HG03066 (cell line): ENCODE measurements around the gene KHNYN.
A peak's percentile ranks its signal among the peaks of the same experiment; 100 is the strongest.
"Not testable (repeated sequence)": the region's sequence is repeated elsewhere in the genome, so short reads cannot be mapped to it uniquely, and the experiment has no call there.

ENCODE experiments used
- ATAC-seq: cut with Tn5 transposase; IDR thresholded peaks from one replicate; pipeline ENCODE4 v1.9.1; 2021; ENCODE audit warnings: low read depth; ENCODE audit not compliant: unreplicated experiment

KHNYN gene

GRCh38 chr14:24429395-24430142, at the start of gene KHNYN, which contains the start of gene CBLN3:
TSS of gene KHNYN (plus strand) at chr14:24429954. CDS start at chr14:24430731, 777 bp downstream.
TSS of gene CBLN3 (minus strand) at chr14:24429668. CDS start at chr14:24429054, 614 bp downstream.
- peak; percentile 86 for ATAC-seq

DNA sequence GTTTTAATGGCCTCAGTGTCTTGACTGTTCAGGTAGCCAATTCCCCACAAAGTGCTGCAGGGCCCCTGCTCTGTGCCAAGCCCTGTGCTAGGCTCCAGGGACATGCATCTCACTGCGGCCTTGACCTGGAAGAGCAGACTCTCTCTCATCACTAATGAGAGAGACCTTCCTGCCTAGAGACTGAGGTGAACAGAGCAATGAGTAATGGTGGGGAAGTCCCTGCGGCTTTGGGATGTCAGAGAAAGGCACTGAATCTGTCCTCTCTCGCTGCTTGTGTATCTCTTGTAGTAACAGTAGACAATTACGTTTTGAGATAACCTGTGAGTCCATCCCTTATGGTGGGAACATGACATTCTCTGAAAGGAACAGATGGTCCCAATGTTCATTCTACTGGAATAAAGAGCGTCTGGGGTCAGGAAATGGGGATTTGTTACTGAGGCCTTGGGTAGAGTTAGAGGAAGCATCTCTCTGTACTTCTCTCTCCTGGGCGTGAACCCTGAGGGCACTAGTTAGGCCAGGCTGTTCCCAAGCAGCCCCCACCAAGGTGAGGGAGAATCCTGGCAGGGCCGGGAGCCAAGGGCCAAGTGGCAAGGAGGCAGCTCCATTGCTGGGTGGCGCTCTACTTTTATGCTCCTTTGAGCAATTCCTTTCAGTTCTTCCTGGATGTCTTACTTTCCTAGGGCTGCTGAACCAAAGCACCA, 48.2 kb upstream of the KHNYN start:
- no peak for ATAC-seq

- no peak for ATAC-seq
Observed at GRCh38 chr14:24382064-24382371, 47.7 kb upstream of the KHNYN start.

DNA sequence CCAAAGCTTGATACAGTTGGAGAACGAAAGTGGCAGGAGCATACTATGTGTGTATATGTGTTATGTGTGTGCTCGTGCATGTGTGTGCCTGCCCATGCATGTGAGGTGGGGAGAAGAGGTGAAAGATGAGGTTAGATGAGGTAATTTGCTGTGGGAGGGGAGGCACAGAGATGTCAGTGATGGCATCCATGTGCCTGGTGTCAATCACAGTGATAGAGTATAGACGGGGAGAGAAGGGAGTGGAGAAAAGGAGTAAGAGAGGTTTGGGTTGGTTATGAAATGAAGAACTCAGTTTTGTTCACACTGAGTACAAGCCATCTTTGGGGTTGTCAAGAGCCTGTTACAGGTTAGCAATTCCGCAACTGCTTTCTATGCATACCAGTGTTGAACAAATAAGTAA, 45.6 kb upstream of the KHNYN start:
- no peak for ATAC-seq

DNA sequence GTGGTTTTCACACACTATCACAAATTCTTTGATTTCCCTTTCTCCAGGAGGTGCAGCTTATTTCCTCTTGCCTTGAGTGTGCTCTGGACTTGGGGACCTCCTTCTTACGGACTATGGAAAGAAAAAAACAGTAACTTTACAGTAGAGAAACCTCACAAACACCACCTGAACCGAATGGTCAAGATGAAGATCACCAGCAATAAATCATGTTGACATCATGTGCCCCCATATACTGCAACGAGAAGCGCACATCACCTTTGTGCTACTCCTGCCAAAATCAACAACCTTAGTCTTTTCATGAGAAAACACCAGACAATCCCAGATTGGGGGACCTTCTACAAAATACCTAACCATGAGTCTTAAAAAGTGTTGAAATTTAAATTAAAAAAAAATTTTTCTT, 44.2 kb upstream of the KHNYN start:
- ATAC-seq = no peak

DNA sequence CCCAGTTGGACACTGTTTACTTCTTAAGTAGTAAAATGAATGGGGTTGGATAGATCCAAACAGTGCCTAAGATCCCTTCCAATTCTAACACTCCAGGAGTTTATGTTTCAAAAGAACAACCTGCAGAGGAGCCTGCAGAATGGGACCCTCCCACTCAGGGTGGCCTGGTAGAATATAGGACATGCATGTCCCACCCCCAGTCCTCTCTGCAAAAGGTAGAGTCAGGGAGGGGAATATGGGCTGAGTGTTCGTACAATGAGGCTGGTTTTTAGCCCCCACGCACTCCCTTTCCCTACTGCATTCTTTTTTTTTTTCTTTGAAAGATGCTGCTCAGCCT, 42.8 kb upstream of the KHNYN start:
- no peak for ATAC-seq

- not testable (repeated sequence) for ATAC-seq
Observed at GRCh38 chr14:24387579-24387978, 42.2 kb upstream of the KHNYN start.

- no peak for ATAC-seq
Observed at GRCh38 chr14:24388474-24389179, 41.1 kb upstream of the KHNYN start.

GRCh38 chr14:24389226-24389848, 40.4 kb upstream of the KHNYN start:
- ATAC-seq = no peak

- ATAC-seq = no peak
Observed at GRCh38 chr14:24390701-24391468, 38.9 kb upstream of the KHNYN start.

DNA sequence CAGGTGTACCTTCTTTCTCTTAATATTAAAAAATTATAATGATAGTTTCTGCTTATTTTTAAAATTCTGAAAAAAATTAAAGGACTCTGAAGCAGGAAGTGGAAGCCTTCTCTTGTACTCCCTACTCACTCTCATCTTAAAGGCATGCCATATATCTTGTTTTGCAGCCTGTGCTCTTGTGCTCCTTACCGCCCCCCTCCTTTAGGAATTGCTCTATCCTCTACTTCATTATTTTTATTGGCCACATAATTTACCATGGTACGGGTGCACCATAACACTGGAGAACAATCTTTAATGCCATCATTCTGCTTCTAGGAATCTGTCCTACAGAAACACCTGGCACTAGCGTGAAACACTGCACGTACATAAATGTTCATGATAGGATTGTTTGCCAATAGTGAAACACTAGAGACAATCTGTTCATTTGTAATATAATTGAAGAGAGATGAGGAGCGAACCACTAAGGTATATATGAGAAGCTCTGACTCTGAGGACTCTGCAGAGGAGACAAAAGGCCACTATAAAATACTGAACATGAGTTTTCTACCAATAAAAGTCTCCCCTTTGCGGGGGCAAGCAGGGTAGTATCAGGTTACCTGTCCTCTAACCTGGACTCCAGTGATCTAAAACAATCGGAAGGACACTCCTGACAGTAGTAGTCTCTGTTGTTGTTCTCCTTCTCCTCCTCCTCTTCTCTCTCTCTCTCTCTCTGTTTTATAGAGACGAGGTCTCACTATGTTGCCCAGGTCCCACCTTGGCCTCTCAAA, 37.2 kb upstream of the KHNYN start:
- ATAC-seq = no peak

DNA sequence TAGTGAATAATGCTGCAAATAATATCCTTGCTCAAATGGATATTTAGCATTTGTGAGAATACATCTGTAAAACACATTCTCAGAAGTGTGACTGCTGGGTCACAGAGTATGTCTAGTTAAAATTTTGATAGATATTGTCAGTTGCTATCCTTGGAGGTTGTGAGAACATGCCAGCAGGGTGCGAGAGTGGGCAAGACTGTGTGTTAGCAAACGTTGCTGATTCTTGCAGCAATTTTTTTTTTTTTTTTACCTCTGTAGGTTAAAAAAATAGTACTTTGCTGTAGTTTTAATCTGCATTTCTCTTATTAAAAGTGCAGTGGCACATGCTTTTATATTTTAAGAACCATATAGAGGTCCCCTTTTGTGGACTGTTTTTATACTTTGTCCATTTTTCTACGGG, 35.5 kb upstream of the KHNYN start:
- no peak for ATAC-seq

DNA sequence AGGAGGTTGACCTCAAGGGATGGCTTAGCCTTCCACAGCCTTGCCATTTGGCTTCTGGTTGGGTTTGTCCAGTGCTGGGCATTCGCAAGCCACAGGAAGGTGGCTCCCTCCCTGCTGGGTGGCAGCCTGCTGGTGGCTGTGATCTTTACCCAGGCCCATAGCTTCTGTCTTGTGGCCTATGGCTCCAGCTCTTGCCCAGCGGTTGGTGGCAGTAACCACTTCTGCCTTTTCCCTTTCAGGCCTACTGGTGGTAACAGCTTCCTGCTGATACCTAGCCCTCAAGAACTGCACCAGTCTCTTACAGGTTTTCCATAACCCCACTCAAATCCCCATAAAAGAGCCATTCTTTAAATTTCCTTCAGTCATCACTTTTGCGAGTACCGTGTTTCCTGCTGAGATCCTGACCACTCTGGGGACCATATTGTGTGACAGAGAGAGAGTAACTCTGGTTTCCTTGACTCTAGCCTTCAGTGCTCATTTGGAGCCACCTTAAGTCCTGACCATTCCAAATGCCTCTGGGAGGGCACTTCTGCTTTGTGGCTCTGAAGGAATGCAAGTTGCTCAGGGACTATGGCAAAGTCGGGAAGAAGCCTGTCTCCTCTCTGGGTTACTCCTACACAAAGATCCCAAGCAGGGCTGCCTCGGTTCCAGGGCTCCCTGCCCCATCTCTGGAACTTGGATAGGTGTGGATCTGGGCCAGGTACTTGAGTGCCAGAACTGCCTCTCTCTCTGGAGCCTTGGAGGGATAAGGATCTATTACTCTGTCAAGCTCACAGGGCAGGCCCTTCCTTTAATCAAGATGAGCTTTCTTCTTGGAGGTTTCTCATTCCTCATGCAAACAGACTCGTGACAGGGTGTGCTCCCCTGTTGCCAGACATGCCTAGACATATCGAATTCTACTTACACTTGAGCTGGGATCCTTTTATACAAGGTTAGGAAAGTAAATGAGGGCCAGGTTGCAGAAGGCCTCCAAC, 33.9 kb upstream of the KHNYN start:
- ATAC-seq = no peak

DNA sequence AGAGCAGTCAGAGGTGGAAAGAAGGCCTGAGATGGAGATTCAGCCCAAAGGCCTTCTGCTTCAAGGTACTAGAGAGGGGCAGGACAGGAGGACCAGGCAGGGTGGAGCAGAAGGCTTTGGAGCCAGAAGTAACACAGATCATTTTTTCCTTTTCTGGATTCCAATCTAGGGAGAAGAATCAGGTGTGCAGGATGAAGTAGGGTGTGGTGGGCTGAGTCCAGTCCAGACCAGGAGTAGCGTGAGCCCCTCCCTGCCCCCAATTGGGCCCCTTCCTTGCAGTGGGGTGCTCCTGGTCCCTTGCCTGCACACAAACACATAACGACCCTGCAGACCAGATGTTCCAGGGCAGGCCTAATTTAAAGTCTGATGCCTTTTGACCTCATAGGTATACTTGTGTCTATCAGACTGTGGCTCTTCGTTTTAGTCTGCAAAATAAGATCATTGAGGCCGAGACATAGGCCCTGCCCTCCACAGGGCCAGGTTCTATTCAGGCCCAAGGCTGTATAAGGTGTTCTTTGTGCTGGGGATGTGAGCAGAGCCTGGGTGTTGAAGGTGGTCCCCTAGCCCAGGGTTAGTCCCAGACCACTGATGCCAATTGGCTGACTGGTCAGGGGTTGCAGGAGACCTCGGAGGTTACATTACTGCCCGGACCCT, 32.0 kb upstream of the KHNYN start:
- ATAC-seq = no peak

DNA sequence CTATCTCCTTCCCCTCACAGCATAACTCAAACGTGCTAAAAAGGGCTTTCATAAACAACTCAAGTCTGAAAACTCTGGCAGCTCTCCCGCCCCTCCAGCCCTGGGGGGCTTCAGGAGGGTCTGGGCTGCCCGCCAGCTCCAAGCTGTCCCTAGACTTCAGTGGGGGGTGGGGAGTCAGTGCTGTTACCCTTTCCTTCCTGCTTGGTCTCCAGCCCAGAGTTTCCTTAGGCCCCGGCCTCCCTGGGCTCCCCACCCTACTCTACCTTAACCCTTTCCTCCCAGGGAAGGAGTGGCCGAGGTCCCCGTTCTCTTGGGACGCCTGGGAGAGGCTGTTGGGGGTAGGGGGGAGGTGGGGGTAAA, 31.5 kb upstream of the KHNYN start:
- no peak for ATAC-seq

DNA sequence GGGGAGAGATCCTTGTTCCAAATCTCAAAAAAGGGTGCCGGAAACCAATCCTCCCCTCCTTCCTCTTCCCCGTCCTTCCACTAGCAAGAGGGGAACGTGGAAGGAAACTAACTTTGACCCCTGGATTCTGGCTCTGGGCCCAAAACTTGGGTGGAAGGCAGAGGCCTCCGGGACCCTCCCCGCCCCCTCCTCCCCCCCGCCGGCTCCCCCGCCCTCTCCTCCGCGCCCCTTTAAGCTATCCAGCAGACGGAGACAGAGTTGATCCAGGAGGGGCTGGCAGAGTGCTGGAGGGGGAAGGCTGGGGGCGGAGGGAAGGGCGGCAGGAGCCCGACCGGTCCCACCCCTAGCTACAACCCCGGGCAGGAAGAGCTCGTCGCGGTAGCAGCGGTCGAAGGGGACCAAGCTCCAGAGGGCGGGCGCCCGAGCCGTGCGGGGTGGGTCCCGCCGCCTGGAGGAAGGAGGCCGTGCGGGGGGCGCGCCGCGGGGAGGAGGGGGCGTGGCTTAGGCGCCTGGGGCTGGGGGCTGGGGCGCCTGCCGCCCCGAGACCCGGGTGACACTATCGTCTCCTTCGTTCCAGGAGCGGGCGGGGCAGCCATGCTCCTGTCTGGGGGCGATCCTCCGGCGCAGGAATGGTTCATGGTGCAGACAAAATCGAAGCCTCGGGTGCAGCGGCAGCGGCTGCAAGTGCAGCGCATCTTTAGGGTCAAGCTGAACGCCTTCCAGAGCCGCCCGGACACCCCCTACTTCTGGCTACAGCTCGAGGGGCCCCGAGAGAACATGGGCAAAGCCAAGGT, 30.9 kb upstream of the KHNYN start, which contains the start of gene NYNRIN:
Gene NYNRIN, plus strand, starts transcription at position 351 of the 794 bp plus-strand sequence. Its CDS starts 244 bp downstream, at position 595.
- no peak for ATAC-seq

DNA sequence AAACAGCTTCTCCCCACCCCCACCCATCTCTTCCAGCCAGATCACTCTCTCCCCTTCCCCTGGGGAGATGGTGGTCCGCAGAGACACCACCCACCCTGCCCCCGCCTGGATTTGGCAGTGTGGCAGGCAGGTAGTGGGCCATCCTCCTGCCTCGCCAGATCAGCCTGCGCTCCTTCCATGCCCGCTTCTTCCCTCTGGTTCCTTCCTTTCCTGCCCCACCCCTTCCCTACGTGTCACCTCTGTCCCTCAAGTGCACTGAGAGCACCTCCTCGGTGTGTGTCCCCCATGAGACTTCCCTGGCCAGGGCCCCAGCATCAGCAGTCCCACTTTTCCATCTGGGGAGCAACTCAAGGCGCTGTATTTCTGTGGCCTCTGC, 30.3 kb upstream of the KHNYN start:
- no peak for ATAC-seq
